ENCODE measurements around the gene SNN.

DNA sequence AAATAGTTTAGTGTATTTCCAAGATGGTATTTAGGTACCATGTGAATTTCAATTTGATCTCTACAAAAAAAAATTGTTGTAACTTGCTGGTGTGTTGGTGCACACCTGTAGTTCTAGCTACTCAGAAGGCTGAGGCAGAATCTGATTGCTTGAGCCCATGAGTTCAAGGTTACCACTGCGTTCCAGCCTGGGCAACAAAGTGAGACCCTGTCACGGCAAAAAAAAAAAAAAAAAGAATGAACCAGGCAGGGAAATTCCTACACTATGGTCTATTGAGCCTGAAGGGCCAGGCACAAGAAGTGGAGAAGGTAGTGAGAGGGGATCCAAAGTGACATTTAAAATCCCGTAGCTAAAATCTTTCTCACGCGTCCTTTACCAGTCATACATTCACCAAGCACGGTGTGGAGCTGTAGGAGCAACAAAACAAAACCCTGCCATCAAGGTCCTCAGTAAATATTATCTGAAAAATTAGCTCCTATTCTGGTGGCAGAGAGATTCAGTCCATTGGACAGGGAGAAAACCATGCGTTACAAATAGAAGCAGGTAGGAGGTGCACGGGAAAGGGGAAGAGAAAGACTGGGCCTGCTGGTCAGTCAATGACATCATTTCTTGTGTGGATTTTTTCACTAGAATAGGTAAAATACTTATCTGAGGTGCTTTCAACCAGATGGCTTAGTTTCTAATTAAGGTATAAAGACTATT lies 47.1 kb downstream of the SNN start:
- TF ChIP-seq, protein P1, sequence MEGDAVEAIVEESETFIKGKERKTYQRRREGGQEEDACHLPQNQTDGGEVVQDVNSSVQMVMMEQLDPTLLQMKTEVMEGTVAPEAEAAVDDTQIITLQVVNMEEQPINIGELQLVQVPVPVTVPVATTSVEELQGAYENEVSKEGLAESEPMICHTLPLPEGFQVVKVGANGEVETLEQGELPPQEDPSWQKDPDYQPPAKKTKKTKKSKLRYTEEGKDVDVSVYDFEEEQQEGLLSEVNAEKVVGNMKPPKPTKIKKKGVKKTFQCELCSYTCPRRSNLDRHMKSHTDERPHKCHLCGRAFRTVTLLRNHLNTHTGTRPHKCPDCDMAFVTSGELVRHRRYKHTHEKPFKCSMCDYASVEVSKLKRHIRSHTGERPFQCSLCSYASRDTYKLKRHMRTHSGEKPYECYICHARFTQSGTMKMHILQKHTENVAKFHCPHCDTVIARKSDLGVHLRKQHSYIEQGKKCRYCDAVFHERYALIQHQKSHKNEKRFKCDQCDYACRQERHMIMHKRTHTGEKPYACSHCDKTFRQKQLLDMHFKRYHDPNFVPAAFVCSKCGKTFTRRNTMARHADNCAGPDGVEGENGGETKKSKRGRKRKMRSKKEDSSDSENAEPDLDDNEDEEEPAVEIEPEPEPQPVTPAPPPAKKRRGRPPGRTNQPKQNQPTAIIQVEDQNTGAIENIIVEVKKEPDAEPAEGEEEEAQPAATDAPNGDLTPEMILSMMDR (IDR thresholded peaks at IDR 0.05; ENCODE audit: poor library complexity) = no peak
- TF ChIP-seq EZH2phosphoT487 (IDR thresholded peaks at IDR 0.05; ENCODE audit: low read depth, severe bottlenecking, unreplicated experiment) (no peak), EZH2 (IDR thresholded peaks at IDR 0.05; ENCODE audit: borderline replicate concordance) (no peak)
